Cardiac fibroblast (primary cell): Measurements from ENCODE around the gene PDCD11.
"Not testable (repeated sequence)": the region's sequence is repeated elsewhere in the genome, so short reads cannot be mapped to it uniquely, and the experiment has no call there.

Source experiments
- DNase-seq, 2 donors: peaks; one replicate each; pipeline versions ENCODE4 v3.0.0 to v3.0.0-alpha.2; 2010; ENCODE audit warnings: low read depth in 2 of 2
- H3K4me3 ChIP-seq, 2 donors: replicated peaks in 1 of 2; 1 replicate in 1 of 2; 2 replicates in 1 of 2; pipeline ENCODE4 v1.5.1; 2011; ENCODE audit warnings: low read depth in 2 of 2, low read length in 2 of 2, mild to moderate bottlenecking in 2 of 2, moderate library complexity in 1 of 2
- CTCF ChIP-seq: IDR thresholded peaks from one replicate; pipeline ENCODE4 v1.5.1; 2011; ENCODE audit warnings: low read depth, mild to moderate bottlenecking, low read length, inconsistent platforms

PDCD11 gene, protein sequence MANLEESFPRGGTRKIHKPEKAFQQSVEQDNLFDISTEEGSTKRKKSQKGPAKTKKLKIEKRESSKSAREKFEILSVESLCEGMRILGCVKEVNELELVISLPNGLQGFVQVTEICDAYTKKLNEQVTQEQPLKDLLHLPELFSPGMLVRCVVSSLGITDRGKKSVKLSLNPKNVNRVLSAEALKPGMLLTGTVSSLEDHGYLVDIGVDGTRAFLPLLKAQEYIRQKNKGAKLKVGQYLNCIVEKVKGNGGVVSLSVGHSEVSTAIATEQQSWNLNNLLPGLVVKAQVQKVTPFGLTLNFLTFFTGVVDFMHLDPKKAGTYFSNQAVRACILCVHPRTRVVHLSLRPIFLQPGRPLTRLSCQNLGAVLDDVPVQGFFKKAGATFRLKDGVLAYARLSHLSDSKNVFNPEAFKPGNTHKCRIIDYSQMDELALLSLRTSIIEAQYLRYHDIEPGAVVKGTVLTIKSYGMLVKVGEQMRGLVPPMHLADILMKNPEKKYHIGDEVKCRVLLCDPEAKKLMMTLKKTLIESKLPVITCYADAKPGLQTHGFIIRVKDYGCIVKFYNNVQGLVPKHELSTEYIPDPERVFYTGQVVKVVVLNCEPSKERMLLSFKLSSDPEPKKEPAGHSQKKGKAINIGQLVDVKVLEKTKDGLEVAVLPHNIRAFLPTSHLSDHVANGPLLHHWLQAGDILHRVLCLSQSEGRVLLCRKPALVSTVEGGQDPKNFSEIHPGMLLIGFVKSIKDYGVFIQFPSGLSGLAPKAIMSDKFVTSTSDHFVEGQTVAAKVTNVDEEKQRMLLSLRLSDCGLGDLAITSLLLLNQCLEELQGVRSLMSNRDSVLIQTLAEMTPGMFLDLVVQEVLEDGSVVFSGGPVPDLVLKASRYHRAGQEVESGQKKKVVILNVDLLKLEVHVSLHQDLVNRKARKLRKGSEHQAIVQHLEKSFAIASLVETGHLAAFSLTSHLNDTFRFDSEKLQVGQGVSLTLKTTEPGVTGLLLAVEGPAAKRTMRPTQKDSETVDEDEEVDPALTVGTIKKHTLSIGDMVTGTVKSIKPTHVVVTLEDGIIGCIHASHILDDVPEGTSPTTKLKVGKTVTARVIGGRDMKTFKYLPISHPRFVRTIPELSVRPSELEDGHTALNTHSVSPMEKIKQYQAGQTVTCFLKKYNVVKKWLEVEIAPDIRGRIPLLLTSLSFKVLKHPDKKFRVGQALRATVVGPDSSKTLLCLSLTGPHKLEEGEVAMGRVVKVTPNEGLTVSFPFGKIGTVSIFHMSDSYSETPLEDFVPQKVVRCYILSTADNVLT (N-terminal part only)

DNA sequence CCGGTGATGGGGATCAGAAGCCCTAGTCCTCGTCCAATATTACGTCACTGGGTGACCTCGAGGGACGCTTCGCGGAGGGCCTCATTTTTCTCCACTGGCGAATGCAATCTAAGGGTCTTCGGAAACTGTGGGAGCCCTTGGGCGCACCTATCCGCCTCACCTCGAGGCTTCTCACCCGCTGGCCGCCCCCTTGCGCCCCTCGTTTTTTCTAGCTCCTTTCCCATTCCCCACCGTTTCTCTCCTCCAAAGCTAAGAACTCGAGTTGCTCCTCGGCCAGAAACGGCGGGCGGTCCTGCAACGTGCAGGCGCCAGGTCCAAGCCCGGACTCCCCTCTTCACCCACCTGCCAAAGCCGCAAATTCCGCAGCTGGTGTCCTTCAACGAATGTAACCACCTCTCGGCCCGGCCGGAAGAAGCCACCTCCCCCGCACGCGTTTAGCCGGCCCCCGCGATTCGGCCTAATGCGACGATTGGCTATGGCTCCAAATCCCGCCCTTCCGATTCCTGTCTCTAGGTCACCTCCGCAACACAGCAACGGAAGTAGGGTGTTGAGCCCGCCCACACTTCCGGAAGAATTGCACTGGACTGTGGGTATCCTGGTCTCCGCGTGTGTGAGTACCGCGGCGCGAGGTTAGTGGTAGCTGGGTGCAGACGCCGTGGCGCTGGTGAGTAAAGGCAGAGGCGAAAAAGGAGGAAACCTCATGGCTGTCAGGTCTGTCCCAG lies at the start of gene PDCD11, which contains the start of gene ATP5MK:
Gene PDCD11 (plus strand): TSS at position 560 of the 722 bp plus-strand sequence. CDS start 1,801 bp downstream, outside the sequence.
Gene ATP5MK (minus strand): TSS at position 409 of the 722 bp plus-strand sequence. CDS start 4,018 bp downstream, outside the sequence.
- DNase-seq, result peak; percentile 98
- peak within 1 kb of the TSS; percentile 90 to 97 for H3K4me3 ChIP-seq
- TF ChIP-seq CTCF, result peak; percentile 31

DNA sequence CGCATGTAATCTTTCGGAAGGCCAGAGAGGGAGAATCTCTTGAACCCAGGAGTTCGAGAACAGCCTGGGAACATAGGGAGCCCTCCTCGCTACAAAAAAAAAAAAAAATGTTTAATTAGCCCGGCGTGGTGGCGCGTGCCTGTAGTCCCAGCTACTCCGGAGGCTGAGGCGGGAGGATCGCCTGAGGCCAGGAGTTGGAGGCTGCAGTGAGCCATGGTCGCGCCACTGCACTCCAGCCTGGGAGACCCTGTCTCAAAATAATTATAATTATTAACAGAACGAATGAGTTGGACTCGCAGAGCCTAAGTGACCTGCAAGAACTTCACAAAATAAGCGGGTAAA lies 46.3 kb upstream of the PDCD11 start:
- H3K4me3 ChIP-seq, result peak overlapping the region; percentile 71
- DNase-seq, result no peak
- TF ChIP-seq CTCF, result no peak

- no peak for TF ChIP-seq CTCF
- peak within 1 kb of the TSS; percentile 71 for H3K4me3 ChIP-seq
- DNase-seq, result peak; percentile 77 to 85
These were observed 45.7 kb upstream of the PDCD11 start, which contains the start of gene PCGF6 for GRCh38 chr10:103350517-103351260. TSS of gene PCGF6 (minus strand) at chr10:103351140. CDS start at chr10:103351066, 74 bp downstream.

DNA sequence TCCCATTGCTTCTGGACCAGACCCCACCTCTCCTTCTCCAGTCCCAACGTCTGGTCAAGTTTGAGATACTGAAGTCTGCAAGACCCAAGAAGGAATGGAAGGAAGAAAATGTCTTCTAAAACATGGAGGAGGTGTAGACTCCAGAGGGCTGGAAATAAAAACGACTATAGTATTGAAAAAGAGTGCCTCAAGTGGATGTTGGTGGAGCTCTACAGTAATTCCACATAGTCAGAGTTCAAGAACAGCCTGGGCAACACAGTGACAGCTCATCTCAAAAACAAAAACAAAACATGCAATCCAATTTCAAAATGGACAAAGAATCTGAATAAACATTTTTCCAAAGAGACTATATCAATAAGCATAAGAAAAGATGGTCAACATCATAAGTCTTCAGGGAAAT lies 43.1 kb upstream of the PDCD11 start:
- H3K4me3 ChIP-seq, result no peak overlapping the region
- TF ChIP-seq CTCF, result no peak
- peak in 1 of 2 donors; percentile 22 for DNase-seq

DNA sequence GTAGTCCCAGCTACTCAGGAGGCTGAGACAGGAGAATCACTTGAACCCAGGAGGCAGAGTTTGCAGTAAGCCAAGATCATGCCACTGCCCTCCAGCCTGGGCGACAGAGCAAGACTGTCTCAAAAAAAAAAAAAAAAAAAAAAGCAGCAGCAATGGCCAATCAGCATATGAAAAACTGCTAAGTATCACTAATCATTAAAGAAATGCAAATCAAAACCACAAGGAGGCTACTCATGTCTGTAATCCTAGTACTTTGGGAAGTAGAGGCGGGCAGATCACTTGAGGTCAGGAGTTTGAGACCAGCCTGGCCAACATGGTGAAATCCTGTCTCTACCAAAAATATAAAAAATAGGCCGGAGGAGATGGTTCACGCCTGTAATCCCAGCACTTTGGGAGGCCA lies 41.9 kb upstream of the PDCD11 start:
- DNase-seq, H3K4me3 ChIP-seq: not testable (repeated sequence)

DNA sequence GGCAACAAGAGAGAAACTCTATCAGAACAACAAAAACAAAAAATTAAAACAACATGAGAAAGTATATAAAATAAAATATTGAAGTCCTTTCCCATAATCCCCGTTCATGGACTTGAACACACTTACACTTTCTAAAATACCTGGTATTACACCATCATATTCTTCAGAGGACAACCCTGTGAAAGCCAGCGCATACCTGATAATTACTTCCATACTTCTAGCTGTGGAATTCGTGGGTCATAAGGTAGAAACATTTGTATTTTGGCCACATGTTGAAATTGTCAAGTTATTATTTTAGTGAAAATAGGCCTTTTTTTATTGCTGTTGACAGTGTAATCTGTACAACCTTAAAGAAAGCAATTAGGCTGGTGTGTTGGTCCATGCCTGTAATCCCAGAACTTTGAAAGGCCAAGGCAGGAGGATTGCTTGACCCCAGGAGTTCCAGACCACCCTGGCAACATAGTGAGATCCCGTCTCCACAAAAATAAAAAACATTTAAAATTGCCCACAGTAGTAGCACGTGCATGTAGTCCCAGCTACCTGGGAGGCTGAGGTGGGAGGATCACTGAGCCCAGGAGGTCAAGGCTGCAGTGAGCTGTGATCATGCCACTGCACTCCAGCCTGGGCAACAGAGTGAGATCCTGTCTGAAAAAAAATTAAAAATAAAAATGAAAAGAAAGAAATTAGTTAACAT lies 40.4 kb upstream of the PDCD11 start:
- TF ChIP-seq CTCF, result no peak
- DNase-seq, result no peak
- no peak overlapping the region for H3K4me3 ChIP-seq

DNA sequence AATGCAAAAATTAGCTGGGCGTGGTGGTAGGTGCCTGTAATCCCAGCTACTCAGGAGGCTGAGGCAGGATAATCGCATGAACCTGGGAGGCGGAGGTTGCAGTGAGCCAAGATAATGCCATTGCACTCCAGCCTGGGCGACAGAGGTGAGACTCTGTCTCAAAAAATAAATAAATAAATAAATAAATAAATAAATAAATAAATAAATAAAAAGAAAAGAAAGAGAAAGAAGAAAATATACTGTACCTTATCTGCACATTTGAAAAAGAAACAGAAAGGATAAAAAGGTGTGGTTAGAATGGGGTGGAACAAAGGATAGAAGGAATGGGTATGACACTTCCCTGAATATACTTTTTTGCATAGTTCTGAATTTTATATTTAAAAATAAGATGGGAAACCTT lies 36.9 kb upstream of the PDCD11 start:
- not testable (repeated sequence) for DNase-seq, H3K4me3 ChIP-seq

- not testable (repeated sequence) for H3K4me3 ChIP-seq
- peak in 1 of 2 donors; percentile 23 for DNase-seq
These were observed 35.6 kb upstream of the PDCD11 start for GRCh38 chr10:103360791-103361190.
